Measurements from ENCODE around the gene SUPT6H. TPM values are rescaled to one million over a fixed set of nuclear protein-coding genes. Genes with fewer than 3 reads are reported as not detected.

The SUPT6H gene
- total RNA-seq, 4 donors from 2014 or later, result 51.9 to 98.8 (median 63.1) TPM

- no peak for DNase-seq (ENCODE audit: low spot score)
- no peak for ATAC-seq (ENCODE audit: low FRiP score)
- TF ChIP-seq CTCF (IDR thresholded peaks at IDR 0.05), result no peak
Observed at GRCh38 chr17:28635506-28635905, 26.5 kb upstream of the SUPT6H start.

- ATAC-seq (ENCODE audit: low FRiP score) (no peak), DNase-seq (ENCODE audit: low spot score) (no peak)
- no peak for TF ChIP-seq CTCF (IDR thresholded peaks at IDR 0.05)
Observed at GRCh38 chr17:28641579-28641978, 20.4 kb upstream of the SUPT6H start.

GRCh38 chr17:28643983-28644786 lies 17.8 kb upstream of the SUPT6H start:
- ATAC-seq (ENCODE audit: low FRiP score) (peak; percentile 19), DNase-seq (ENCODE audit: low spot score) (no peak)
- no peak for TF ChIP-seq CTCF (IDR thresholded peaks at IDR 0.05)

- peak; percentile 99 for ATAC-seq (ENCODE audit: low FRiP score)
- no peak for TF ChIP-seq CTCF (IDR thresholded peaks at IDR 0.05)
- peak; percentile 72 for DNase-seq (ENCODE audit: low spot score)
Observed at GRCh38 chr17:28644787-28645575, 17.0 kb upstream of the SUPT6H start, which contains the start of gene BLTP2. BLTP2 (minus strand) TSS chr17:28645158; CDS start chr17:28645056, 102 bp downstream.

GRCh38 chr17:28645576-28645939 lies 16.4 kb upstream of the SUPT6H start:
- ATAC-seq (ENCODE audit: low FRiP score) (no peak), DNase-seq (ENCODE audit: low spot score) (no peak)
- TF ChIP-seq CTCF (IDR thresholded peaks at IDR 0.05), result no peak

- no peak for ATAC-seq (ENCODE audit: low FRiP score)
- DNase-seq (ENCODE audit: low spot score), result no peak
- no peak for TF ChIP-seq CTCF (IDR thresholded peaks at IDR 0.05)
Observed at GRCh38 chr17:28646039-28646754, 15.8 kb upstream of the SUPT6H start.
